ENCODE data around the gene KREMEN1.

The KREMEN1 gene

DNA sequence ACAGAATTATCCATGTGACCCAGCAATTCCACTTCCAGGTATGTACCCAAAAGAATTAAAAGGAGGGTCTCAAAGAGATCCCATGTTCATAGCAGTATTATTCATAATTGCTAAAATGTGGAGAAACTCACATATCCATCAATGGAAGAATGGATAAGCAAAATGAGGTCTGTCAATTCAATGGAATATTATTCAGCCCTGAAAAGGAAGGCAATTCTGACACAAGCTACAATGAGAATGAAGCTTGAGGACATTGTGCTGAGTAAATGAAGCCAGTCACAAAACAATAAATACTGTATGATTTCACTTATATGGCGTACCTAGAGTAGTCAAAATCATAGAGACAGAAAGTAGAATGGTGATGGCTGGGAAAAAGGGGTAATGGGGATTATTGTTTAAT lies 113.5 kb downstream of the KREMEN1 start:
- H3K4me1 ChIP-seq (ENCODE audit: control insufficient read depth in 1 of 2, insufficient read depth in 2 of 2, low read length in 2 of 2) = no peaks in the 10 kb centered on the region
- H3K36me3 ChIP-seq (ENCODE audit: control insufficient read depth in 1 of 2, insufficient read depth in 2 of 2, low read length in 2 of 2) = no peaks in the 10 kb centered on the region
- H3K27me3 ChIP-seq (ENCODE audit: low read depth, low read length) = no peaks in the 10 kb centered on the region
- H3K9me3 ChIP-seq (ENCODE audit: control insufficient read depth in 1 of 2, low read length in 2 of 2) = no peaks in the 10 kb centered on the region
- no peak overlapping the region for H3K27ac ChIP-seq (ENCODE audit: low read length)
- no peak overlapping the region for H3K4me3 ChIP-seq (ENCODE audit: low read depth in 1 of 2, low read length in 2 of 2)

DNA sequence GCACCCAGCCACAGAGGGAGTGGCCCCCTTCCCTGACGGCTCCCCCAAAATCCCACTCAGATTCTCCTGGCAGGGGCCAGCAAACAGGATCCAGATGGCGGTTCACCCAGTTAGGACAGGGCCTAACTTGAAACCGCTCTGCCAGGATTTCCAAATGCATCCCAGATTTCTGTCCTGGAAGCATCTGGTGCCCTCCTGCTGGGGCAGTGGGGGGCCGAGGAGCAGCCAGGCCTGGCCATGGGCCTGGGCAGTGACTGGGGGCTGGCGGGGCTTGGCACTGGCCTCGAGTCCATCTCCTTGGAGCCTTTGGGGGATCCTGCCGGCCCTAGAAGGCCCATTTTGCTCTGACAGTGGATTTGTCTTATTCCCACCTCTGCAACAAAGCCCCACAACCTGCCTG lies 115.0 kb downstream of the KREMEN1 start:
- Histone ChIP-seq H3K4me3 (ENCODE audit: low read depth in 1 of 2, low read length in 2 of 2) (no peak overlapping the region), H3K27ac (ENCODE audit: low read length) (no peak overlapping the region), H3K36me3 (ENCODE audit: control insufficient read depth in 1 of 2, insufficient read depth in 2 of 2, low read length in 2 of 2) (no peaks in the 10 kb centered on the region), H3K9me3 (ENCODE audit: control insufficient read depth in 1 of 2, low read length in 2 of 2) (no peaks in the 10 kb centered on the region), H3K4me1 (ENCODE audit: control insufficient read depth in 1 of 2, insufficient read depth in 2 of 2, low read length in 2 of 2) (no peaks in the 10 kb centered on the region), H3K27me3 (ENCODE audit: low read depth, low read length) (no peaks in the 10 kb centered on the region)

DNA sequence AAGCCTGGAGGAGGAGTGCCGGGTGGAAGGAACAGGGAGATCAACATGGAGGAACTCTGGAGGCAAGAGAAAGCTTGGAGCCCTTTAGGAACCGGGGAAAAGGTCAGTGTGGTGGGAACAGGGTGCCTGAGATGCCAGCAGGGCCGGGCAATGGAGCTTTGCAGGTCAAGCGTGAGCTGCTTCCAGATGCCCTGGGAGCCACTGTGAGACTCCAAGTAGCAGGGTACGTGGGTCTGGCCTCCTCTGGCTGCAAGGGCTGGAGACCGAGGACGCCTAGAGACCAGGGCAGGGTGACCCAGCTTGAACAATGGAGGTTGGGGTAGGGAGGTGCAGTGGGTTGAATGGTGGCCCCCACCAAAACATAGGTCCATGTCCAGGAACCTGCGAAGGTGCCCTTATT lies 117.2 kb downstream of the KREMEN1 start:
- Histone ChIP-seq H3K4me1 (ENCODE audit: control insufficient read depth in 1 of 2, insufficient read depth in 2 of 2, low read length in 2 of 2) (no peaks in the 10 kb centered on the region), H3K36me3 (ENCODE audit: control insufficient read depth in 1 of 2, insufficient read depth in 2 of 2, low read length in 2 of 2) (no peaks in the 10 kb centered on the region), H3K4me3 (ENCODE audit: low read depth in 1 of 2, low read length in 2 of 2) (no peak overlapping the region), H3K27me3 (ENCODE audit: low read depth, low read length) (no peaks in the 10 kb centered on the region), H3K9me3 (ENCODE audit: control insufficient read depth in 1 of 2, low read length in 2 of 2) (no peaks in the 10 kb centered on the region), H3K27ac (ENCODE audit: low read length) (no peak overlapping the region)

DNA sequence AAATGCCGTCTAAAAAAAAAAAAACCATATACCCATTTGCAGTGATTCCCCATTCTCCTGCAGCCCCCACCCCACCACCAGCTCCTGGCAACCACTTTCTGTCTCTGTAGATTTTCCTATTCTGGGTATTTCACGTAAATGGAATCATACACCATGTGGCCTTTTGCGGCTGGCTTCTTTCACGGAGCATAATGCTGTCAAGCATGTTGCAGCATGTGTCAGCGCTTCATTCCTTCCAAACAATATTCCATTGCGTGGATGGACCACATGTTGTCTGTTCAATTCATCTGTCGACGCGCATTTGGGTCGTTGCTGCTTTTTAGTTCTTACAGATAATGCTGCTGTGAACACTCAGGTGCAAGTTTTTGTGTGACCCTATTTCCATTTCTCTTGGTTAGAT lies 118.1 kb downstream of the KREMEN1 start:
- no peaks in the 10 kb centered on the region for H3K4me1 ChIP-seq (ENCODE audit: control insufficient read depth in 1 of 2, insufficient read depth in 2 of 2, low read length in 2 of 2)
- no peaks in the 10 kb centered on the region for H3K9me3 ChIP-seq (ENCODE audit: control insufficient read depth in 1 of 2, low read length in 2 of 2)
- no peaks in the 10 kb centered on the region for H3K27me3 ChIP-seq (ENCODE audit: low read depth, low read length)
- H3K4me3 ChIP-seq (ENCODE audit: low read depth in 1 of 2, low read length in 2 of 2) = no peak overlapping the region
- no peak overlapping the region for H3K27ac ChIP-seq (ENCODE audit: low read length)
- no peaks in the 10 kb centered on the region for H3K36me3 ChIP-seq (ENCODE audit: control insufficient read depth in 1 of 2, insufficient read depth in 2 of 2, low read length in 2 of 2)

DNA sequence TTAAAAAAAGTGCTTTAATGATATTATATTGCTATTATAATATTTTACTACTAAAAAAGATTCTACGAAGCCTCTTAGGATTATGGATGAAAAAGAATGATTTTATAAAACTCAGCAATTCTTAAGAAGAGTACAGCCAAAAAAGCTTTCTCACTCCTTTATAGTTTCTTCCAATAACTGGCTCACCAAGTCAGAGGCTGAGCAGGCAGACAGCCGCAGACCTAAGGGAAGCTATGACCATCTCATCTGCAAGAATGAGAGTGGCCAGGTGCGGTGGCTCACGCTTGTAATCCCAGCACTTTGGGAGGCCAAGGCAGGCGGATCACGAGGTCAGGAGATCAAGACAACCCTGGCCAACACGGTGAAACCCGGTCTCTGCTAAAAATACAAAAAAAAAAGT lies 120.2 kb downstream of the KREMEN1 start:
- Histone ChIP-seq H3K27ac (ENCODE audit: low read length) (no peak overlapping the region), H3K4me3 (ENCODE audit: low read depth in 1 of 2, low read length in 2 of 2) (no peak overlapping the region), H3K4me1 (ENCODE audit: control insufficient read depth in 1 of 2, insufficient read depth in 2 of 2, low read length in 2 of 2) (no peaks in the 10 kb centered on the region), H3K9me3 (ENCODE audit: control insufficient read depth in 1 of 2, low read length in 2 of 2) (no peaks in the 10 kb centered on the region), H3K27me3 (ENCODE audit: low read depth, low read length) (no peaks in the 10 kb centered on the region), H3K36me3 (ENCODE audit: control insufficient read depth in 1 of 2, insufficient read depth in 2 of 2, low read length in 2 of 2) (no peaks in the 10 kb centered on the region)

DNA sequence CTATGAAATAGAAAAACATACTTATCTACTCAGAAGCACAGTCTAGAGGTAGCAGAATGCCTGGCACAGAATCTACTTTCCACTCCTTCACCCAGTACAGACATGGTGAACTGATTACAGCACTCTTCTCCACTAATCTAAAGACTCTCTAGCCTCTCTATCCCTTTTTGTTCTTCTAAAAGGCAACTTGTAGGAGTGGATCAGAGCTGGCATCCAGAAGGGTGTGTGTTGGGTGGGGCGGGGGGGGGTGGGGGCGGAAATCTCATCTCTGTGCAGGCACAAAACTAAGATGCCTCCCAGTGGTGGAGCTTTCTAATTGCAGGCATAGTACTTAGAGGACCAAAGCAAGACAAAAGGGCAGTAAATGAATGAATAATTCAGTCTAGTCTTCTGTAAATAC lies 121.3 kb downstream of the KREMEN1 start:
- Histone ChIP-seq H3K4me1 (ENCODE audit: control insufficient read depth in 1 of 2, insufficient read depth in 2 of 2, low read length in 2 of 2) (no peaks in the 10 kb centered on the region), H3K27me3 (ENCODE audit: low read depth, low read length) (no peaks in the 10 kb centered on the region), H3K27ac (ENCODE audit: low read length) (no peak overlapping the region), H3K9me3 (ENCODE audit: control insufficient read depth in 1 of 2, low read length in 2 of 2) (no peaks in the 10 kb centered on the region), H3K4me3 (ENCODE audit: low read depth in 1 of 2, low read length in 2 of 2) (no peak overlapping the region), H3K36me3 (ENCODE audit: control insufficient read depth in 1 of 2, insufficient read depth in 2 of 2, low read length in 2 of 2) (no peaks in the 10 kb centered on the region)

DNA sequence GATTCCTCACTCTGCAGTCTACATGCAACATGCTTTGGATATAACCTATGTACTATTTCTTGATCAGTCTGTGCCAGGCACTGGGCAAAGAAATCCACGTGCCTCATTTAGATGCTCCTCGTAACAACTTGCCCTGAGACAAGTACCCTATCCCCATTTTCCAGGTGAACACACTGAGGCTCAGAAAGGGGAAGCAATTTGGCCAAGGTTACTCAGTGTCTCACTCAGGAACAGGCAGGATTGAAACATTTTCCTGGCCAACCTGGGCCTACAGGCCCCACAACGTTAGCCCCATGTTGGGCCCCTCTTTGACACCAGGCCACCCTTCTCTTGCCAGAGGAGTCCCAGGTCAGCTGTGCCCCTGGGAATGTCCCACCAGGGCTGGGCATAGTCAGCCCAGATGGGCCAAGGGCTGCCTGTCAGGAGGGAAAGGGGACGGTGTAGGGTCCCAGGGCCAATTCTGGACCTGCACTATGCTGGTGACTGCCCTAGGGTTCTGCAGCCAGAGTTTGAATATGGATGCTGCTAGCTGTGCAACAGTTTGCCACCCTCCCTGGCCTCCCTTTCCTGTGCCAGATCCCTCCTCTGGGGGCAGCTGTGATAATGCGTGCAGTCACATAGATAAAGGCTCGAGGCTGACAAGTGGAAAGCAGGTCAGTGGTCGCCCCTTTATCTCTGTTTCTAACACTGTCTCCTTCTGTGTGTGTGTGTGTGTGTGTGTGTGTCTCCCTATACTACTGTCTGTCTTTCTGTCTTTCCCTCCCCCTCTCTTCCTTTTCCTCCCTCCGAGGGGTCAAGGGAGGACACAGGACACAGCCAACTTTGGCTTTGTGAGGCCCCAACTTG lies 122.5 kb downstream of the KREMEN1 start:
- H3K36me3 ChIP-seq (ENCODE audit: control insufficient read depth in 1 of 2, insufficient read depth in 2 of 2, low read length in 2 of 2) = no peaks in the 10 kb centered on the region
- H3K4me3 ChIP-seq (ENCODE audit: low read depth in 1 of 2, low read length in 2 of 2) = no peak overlapping the region
- no peaks in the 10 kb centered on the region for H3K4me1 ChIP-seq (ENCODE audit: control insufficient read depth in 1 of 2, insufficient read depth in 2 of 2, low read length in 2 of 2)
- H3K27ac ChIP-seq (ENCODE audit: low read length) = no peak overlapping the region
- H3K27me3 ChIP-seq (ENCODE audit: low read depth, low read length) = no peaks in the 10 kb centered on the region
- no peaks in the 10 kb centered on the region for H3K9me3 ChIP-seq (ENCODE audit: control insufficient read depth in 1 of 2, low read length in 2 of 2)

DNA sequence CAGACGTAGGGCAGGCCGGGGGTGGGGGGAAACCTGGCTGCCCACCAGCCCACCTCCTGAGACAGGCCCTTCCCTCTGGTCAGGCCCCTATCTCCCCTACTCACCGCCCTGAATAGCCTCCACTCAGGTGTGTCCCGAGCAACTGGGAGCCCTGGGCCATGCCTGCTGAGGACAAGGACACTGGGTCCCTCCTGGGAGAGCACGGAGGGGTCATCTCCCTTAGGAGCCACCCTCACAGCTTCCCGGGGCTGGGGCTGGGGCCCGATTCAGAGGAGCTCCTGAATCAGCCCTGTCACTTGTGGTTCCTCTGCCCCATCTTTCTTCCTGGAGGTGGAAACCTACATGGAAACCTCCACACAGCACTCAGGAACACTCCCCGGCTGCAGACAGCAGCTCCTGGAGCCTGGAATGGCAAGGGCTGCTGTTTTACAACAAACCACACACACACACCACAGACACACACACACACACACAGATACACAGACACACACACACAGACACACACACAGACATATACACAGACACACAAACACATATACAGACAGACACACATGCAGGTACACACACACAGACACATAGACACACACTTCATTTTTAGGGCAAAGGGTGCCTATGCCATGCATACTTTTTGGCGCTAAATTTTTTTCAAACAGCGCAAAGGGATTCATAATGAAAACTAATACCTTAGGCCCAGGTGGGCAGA lies 123.3 kb downstream of the KREMEN1 start:
- Histone ChIP-seq H3K4me1 (ENCODE audit: control insufficient read depth in 1 of 2, insufficient read depth in 2 of 2, low read length in 2 of 2) (no peaks in the 10 kb centered on the region), H3K27me3 (ENCODE audit: low read depth, low read length) (no peaks in the 10 kb centered on the region), H3K4me3 (ENCODE audit: low read depth in 1 of 2, low read length in 2 of 2) (no peak overlapping the region), H3K27ac (ENCODE audit: low read length) (no peak overlapping the region), H3K9me3 (ENCODE audit: control insufficient read depth in 1 of 2, low read length in 2 of 2) (no peaks in the 10 kb centered on the region), H3K36me3 (ENCODE audit: control insufficient read depth in 1 of 2, insufficient read depth in 2 of 2, low read length in 2 of 2) (no peaks in the 10 kb centered on the region)

DNA sequence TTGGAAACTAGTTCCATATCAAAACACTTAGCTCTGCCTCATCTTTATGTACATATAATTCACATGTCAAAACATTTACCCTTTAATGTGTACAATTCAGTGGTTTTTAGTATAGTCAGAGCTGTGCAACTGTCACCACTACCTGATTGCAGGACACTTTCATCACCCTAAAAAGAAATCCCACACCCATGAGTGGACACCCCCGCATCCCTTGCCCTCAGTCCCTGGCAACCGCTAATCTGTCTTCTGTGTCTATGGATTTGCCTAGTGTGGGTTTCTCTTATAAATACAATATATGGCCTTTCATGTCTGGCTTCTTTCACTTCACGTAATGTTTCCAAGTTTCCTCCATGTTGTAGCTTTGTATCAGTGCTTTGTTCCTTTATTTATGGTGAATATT lies 124.3 kb downstream of the KREMEN1 start:
- no peaks in the 10 kb centered on the region for H3K27me3 ChIP-seq (ENCODE audit: low read depth, low read length)

DNA sequence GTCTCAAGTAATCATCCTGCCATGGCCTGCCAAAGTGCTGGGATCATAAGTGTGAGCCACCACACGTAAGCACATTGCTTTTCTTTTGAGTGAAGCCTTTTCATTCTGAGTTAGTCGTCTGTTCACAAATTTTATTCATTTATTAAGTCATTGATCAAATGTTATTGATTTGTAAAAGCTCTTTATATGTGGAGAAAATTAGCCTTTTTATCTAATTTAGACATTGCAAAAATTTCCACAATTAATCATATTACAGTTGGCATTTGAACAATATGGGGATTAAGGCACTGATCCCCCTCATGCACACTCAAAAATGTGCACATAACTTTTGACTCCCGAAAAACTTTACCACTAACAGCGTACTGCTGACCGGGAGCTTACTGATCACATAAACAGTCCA lies 125.4 kb downstream of the KREMEN1 start:
- no peaks in the 10 kb centered on the region for H3K4me1 ChIP-seq (ENCODE audit: control insufficient read depth in 1 of 2, insufficient read depth in 2 of 2, low read length in 2 of 2)
- no peak overlapping the region for H3K4me3 ChIP-seq (ENCODE audit: low read depth in 1 of 2, low read length in 2 of 2)
- H3K27ac ChIP-seq (ENCODE audit: low read length) = no peak overlapping the region
- H3K27me3 ChIP-seq (ENCODE audit: low read depth, low read length) = no peaks in the 10 kb centered on the region
- no peaks in the 10 kb centered on the region for H3K9me3 ChIP-seq (ENCODE audit: control insufficient read depth in 1 of 2, low read length in 2 of 2)
- H3K36me3 ChIP-seq (ENCODE audit: control insufficient read depth in 1 of 2, insufficient read depth in 2 of 2, low read length in 2 of 2) = no peaks in the 10 kb centered on the region

More for the DNA sequence above, 124.3 kb downstream of the KREMEN1 start:
- no peaks in the 10 kb centered on the region for H3K4me1 ChIP-seq (ENCODE audit: control insufficient read depth in 1 of 2, insufficient read depth in 2 of 2, low read length in 2 of 2)
- H3K9me3 ChIP-seq (ENCODE audit: control insufficient read depth in 1 of 2, low read length in 2 of 2) = no peaks in the 10 kb centered on the region
- no peak overlapping the region for H3K27ac ChIP-seq (ENCODE audit: low read length)
- no peak overlapping the region for H3K4me3 ChIP-seq (ENCODE audit: low read depth in 1 of 2, low read length in 2 of 2)
- no peaks in the 10 kb centered on the region for H3K36me3 ChIP-seq (ENCODE audit: control insufficient read depth in 1 of 2, insufficient read depth in 2 of 2, low read length in 2 of 2)

DNA sequence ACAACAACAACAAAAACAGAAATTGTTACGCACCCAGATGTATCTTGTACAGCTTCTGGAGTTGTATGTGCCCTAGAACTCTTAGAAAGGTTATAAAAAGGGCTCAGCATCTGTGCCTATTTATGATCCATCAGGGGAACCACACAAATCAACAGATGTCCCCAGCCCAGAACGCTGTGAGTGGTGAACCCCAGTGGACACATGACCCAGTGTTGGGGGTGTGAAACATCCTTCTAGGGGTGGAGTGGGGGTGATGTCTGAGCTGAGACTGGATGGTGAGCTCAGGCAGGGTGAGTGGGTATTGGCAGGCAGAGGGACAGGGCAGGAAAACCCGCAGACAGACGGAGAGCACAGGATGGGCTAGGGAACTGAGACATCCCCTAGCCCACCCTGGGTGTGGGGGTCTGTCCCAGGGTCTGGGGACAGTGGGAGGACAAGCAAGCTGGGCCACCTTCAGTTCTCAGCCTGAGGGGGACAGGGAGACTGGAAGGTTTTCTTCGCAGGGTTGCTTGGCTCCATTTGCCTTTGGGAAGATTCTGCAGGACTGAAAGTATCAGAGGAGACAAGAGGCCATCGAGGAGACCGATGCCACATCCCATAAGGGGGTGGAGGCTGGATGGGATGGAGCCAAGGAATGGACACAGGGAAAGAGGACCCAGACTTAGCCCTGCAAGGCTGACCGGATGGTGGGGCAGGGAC lies 127.0 kb downstream of the KREMEN1 start:
- no peak overlapping the region for H3K27ac ChIP-seq (ENCODE audit: low read length)

More for the DNA sequence above, 127.0 kb downstream of the KREMEN1 start:
- no peak overlapping the region for H3K4me3 ChIP-seq (ENCODE audit: low read depth in 1 of 2, low read length in 2 of 2)
- H3K4me1 ChIP-seq (ENCODE audit: control insufficient read depth in 1 of 2, insufficient read depth in 2 of 2, low read length in 2 of 2) = no peaks in the 10 kb centered on the region
- H3K27me3 ChIP-seq (ENCODE audit: low read depth, low read length) = no peaks in the 10 kb centered on the region
- no peaks in the 10 kb centered on the region for H3K36me3 ChIP-seq (ENCODE audit: control insufficient read depth in 1 of 2, insufficient read depth in 2 of 2, low read length in 2 of 2)
- no peaks in the 10 kb centered on the region for H3K9me3 ChIP-seq (ENCODE audit: control insufficient read depth in 1 of 2, low read length in 2 of 2)

Data from muscle layer of duodenum (tissue), 2 donors.